AG09309 (cell line): ENCODE measurements around the gene NUP210.
A peak's percentile ranks its signal among the peaks of the same experiment; 100 is the strongest.

Source experiments
- DNase-seq: peaks from one replicate; pipeline ENCODE4 v3.0.0-alpha.2; 2010; ENCODE audit warnings: low read depth
- H3K4me3 ChIP-seq: 2 replicates; pipeline ENCODE4 v1.5.1; 2011; ENCODE audit warnings: mild to moderate bottlenecking, low read depth, low read length, moderate library complexity; ENCODE audit not compliant: control insufficient read depth
- TF ChIP-seq, protein P1 (sequence below): IDR thresholded peaks from 2 replicates; pipeline ENCODE4 v1.5.1; 2011; ENCODE audit warnings: mild to moderate bottlenecking, low read depth, low read length, inconsistent platforms; ENCODE audit not compliant: insufficient read depth, control insufficient read depth; ENCODE audit errors: missing control alignments

The NUP210 gene

DNA sequence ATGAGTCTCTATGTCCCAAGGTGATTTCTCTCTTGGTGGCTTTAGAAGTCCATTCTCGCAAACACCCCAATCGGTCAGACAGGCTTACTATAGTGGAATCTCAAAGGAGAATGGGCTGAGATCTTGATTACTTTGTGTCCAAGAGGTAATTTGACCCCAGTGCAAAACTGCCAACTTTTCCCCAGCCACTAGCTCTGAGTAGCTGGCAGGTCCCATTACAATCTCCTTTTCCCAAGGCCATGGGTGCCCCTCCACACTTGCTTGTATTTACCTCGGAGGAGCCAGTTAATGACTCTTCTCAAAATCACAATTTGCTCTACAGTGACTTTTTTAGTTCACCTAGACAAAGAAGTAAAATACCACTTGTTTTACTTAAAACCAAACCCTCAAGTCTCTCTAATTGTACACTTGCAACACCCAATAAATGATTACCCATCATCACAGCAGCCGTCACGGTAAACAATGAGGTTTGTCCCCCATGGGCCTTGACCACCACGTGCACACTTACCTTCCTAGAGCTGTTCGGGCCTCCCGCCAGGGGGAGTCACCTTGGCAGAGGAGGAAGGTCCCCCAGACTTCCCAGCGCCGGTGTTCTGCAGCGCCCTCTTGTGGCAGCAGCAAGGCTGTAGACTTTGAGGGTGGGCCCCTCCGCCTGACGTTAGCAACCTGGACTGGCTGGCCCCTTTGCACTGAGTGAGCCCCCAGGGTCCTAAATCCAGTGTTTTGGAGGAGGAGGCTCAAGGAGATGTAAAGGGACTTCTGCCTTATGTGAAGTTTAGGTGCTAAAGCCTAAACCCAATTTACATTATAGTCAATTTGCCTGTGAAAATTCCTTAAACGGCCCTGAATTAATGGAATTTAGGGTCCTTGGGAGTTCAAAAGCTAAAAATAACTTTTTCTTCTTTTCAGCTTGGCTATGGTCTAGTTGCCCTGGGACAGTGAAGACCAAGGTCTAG is 41.3 kb upstream of the NUP210 start:
- DNase-seq: no peak
- H3K4me3 ChIP-seq: no peak overlapping the region
- TF ChIP-seq, protein P1, sequence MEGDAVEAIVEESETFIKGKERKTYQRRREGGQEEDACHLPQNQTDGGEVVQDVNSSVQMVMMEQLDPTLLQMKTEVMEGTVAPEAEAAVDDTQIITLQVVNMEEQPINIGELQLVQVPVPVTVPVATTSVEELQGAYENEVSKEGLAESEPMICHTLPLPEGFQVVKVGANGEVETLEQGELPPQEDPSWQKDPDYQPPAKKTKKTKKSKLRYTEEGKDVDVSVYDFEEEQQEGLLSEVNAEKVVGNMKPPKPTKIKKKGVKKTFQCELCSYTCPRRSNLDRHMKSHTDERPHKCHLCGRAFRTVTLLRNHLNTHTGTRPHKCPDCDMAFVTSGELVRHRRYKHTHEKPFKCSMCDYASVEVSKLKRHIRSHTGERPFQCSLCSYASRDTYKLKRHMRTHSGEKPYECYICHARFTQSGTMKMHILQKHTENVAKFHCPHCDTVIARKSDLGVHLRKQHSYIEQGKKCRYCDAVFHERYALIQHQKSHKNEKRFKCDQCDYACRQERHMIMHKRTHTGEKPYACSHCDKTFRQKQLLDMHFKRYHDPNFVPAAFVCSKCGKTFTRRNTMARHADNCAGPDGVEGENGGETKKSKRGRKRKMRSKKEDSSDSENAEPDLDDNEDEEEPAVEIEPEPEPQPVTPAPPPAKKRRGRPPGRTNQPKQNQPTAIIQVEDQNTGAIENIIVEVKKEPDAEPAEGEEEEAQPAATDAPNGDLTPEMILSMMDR: peak; percentile 57

DNA sequence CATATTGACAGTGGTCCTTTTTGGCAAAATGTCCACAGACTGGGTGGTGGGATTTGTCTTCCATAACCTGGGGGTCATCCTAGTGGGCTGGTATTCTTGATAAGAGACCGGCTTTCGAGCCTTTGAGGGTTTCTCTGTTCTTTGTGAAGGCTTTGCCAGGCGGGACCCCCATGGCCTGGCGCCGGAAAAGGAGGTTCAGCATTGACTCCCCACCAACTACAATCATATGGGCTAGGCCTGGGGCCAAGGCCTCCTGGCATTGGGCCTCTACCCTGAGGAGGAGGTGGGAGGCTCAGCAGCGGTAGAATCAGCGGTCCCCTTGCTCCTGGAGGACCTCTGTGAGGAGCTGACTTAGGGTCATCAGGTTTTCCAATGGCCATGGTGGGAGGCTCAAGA is 40.2 kb upstream of the NUP210 start:
- DNase-seq: no peak
- TF ChIP-seq, protein P1: no peak
- no peak overlapping the region for H3K4me3 ChIP-seq

DNA sequence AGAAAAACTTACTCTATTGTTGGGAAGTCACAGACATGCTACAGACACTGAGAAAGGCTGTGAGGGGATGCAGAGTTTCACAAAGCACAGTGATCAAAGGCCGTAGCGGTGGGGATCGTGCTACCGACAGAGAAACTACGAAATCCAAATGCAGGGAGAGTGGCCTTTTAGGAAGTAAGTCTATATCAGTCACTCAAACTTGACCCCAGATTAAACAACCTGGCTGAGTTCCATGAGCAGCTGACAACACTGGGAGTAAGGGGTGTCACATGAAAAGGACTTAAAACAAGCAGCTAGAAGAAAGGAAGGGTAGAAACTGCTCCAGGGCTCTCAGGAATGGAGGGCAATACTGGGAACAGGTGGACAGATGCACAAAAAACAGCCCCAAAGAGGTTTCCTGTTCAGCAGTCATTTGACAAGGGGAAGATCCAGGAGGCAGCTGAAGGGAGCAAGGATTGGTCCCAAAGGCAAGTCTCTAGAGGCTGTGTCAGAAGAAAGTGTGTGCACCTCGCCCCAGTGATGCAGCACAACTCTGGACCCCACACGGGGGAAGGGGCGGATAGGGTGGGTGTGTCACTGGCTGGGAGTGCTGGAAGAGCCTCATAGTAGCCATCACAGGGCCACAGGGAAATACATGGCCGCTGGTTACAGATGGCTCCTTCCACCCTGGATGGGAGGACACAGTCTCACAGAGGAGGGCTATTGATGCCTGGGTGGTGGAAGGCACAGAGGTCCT is 39.7 kb upstream of the NUP210 start:
- H3K4me3 ChIP-seq: no peak overlapping the region
- TF ChIP-seq, protein P1: no peak
- no peak for DNase-seq

DNA sequence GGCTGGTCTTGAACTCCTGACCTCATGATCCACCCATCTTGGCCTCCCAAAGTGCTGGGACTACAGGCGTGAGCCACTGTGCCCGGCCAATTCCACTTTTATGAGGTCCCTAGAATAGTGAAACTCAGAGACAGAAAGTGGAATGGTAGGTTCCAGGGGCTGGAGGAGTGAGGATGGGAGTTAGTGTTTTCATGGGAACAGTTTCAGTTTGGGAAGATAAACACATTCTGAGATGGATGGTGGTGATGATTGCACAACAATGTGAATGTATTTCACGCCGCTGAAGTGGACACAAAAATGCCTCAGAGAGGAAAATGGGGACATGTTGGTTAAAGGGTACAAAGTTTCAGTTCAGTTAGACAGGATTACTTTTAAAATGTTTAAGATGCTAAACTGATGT is 37.5 kb upstream of the NUP210 start:
- TF ChIP-seq, protein P1: no peak
- no peak overlapping the region for H3K4me3 ChIP-seq
- no peak for DNase-seq

DNA sequence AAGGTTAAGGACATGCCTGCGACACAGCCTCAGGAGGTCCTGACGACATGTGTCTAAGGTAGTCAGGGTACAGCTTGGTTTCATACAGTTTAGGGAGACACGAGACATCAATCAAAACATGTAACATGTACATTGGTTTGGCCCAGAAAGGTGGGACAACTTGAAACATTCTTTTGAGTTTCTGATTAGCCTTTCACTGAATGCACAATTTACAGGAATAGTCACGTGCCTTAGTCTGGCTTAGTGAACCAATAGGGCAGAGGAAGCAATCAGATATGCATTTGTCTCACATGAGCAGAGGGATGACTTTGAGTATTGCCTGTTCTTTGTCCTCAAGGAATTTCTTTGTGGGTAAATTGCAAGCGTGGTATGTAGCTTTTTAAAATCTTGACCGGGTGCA is 35.5 kb upstream of the NUP210 start:
- no peak overlapping the region for H3K4me3 ChIP-seq
- TF ChIP-seq, protein P1: no peak
- DNase-seq: no peak

DNA sequence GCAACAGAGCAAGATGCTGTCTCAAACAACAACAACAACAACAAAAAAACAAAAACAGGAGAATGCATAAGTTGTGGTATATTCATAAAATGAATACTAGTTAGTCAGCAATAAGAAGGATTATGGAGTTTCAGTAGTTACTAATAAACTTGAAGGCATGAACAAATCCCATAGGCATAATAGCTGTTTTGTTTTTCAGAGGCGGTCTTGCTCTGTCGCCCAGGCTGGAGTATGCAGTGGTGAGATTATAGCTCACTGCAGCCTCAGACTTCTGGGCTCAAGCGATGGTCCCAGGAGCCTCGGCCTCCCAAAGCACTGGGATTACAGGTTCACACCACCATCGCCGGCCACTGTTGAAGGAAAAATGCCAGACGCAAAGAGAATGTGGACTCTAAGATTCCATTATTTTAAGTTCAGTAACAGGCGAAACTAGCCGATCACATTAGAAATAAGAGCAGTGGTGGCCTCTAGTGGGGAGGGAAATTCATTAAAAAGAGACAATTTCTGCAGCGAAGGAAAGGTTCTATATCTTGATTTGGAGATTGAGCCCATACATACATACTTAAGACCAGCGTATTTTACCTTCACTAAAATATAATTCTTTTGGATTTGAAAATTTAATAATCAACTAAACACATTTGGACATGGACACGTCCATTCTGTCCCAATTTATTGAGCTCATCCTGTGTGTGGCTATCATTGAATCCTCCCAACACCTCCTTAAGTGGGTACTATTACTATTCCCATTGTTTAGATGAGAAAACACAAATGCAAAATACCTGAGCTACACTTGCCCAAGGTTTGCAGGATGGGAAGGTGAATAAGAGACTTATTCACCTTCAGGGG is 32.6 kb upstream of the NUP210 start:
- TF ChIP-seq, protein P1: peak; percentile 66
- no peak overlapping the region for H3K4me3 ChIP-seq
- DNase-seq: peak; percentile 18
